Trophoblast cell (in vitro differentiated cells and primary cell): ENCODE measurements around the gene CCNL1.

ENCODE experiments used
- DNase-seq, 2 donors: peaks; one replicate each; pipeline ENCODE4 v3.0.0-alpha.2; 2016
- H2AFZ ChIP-seq: 2 replicates; pipeline ENCODE4 v1.6.1; 2013; ENCODE audit warnings: low read length, moderate library complexity, mild to moderate bottlenecking; ENCODE audit not compliant: insufficient read depth, poor library complexity
- H2AK5ac ChIP-seq: 2 replicates; pipeline ENCODE4 v1.6.1; 2013; ENCODE audit warnings: mild to moderate bottlenecking, low read length
- H2BK120ac ChIP-seq: 2 replicates; pipeline ENCODE4 v1.6.1; 2013; ENCODE audit warnings: low read length, mild to moderate bottlenecking, moderate library complexity; ENCODE audit not compliant: insufficient read depth, poor library complexity
- H2BK12ac ChIP-seq: 2 replicates; pipeline ENCODE4 v1.6.1; 2013; ENCODE audit warnings: mild to moderate bottlenecking, low read length, moderate library complexity
- H2BK5ac ChIP-seq: 2 replicates; pipeline ENCODE4 v1.6.1; 2013; ENCODE audit warnings: low read length, low read depth, moderate library complexity, mild to moderate bottlenecking; ENCODE audit not compliant: poor library complexity
- H3K14ac ChIP-seq: 2 replicates; pipeline ENCODE4 v1.6.1; 2013; ENCODE audit warnings: mild to moderate bottlenecking, low read length
- H3K18ac ChIP-seq: 2 replicates; pipeline ENCODE4 v1.6.1; 2013; ENCODE audit warnings: mild to moderate bottlenecking, low read length
- H3K23ac ChIP-seq: 2 replicates; pipeline ENCODE4 v1.6.1; 2013; ENCODE audit warnings: low read length
- H3K27ac ChIP-seq: 2 replicates; pipeline ENCODE4 v1.5.1; 2013; ENCODE audit warnings: low read depth, mild to moderate bottlenecking, inconsistent platforms, low read length, moderate library complexity
- H3K27me3 ChIP-seq: 2 replicates; pipeline ENCODE4 v1.6.1; 2013; ENCODE audit warnings: inconsistent platforms, mild to moderate bottlenecking, low read length, moderate library complexity; ENCODE audit not compliant: insufficient read depth
- H3K36me3 ChIP-seq, 2 experiments: 1 replicate in 1 of 2; 2 replicates in 1 of 2; pipeline ENCODE4 v1.6.1; 2013; ENCODE audit warnings: low read length in 2 of 2, mild to moderate bottlenecking in 2 of 2, moderate library complexity in 1 of 2; ENCODE audit not compliant: insufficient read depth in 2 of 2, control insufficient read depth in 1 of 2
- H3K4ac ChIP-seq: 2 replicates; pipeline ENCODE4 v1.6.1; 2013; ENCODE audit warnings: low read depth, mild to moderate bottlenecking, low read length, moderate library complexity
- H3K4me1 ChIP-seq, 2 experiments: 1 replicate in 1 of 2; 2 replicates in 1 of 2; pipeline ENCODE4 v1.6.1; 2013; ENCODE audit warnings: low read length in 2 of 2, mild to moderate bottlenecking in 2 of 2, moderate library complexity in 1 of 2; ENCODE audit not compliant: insufficient read depth in 2 of 2, control insufficient read depth in 1 of 2
- H3K4me2 ChIP-seq: 2 replicates; pipeline ENCODE4 v1.6.1; 2013; ENCODE audit warnings: inconsistent platforms, mild to moderate bottlenecking, low read length, moderate library complexity
- H3K4me3 ChIP-seq: 2 replicates; pipeline ENCODE4 v1.5.1; 2013; ENCODE audit warnings: mild to moderate bottlenecking, low read depth, low read length, inconsistent platforms
- H3K79me1 ChIP-seq: one replicate; pipeline ENCODE4 v1.6.1; 2013; ENCODE audit warnings: low read length
- H3K79me2 ChIP-seq: 2 replicates; pipeline ENCODE4 v1.6.1; 2013; ENCODE audit warnings: low read length, mild to moderate bottlenecking; ENCODE audit not compliant: control insufficient read depth, insufficient read depth, poor library complexity
- H3K9ac ChIP-seq: 2 replicates; pipeline ENCODE4 v1.6.1; 2013; ENCODE audit warnings: mild to moderate bottlenecking, low read length
- H3K9me3 ChIP-seq: 2 replicates; pipeline ENCODE4 v1.6.1; 2013; ENCODE audit warnings: low read depth, mild to moderate bottlenecking, control low read depth, inconsistent platforms, low read length; ENCODE audit not compliant: insufficient read depth
- H4K12ac ChIP-seq: 2 replicates; pipeline ENCODE4 v1.6.1; 2013; ENCODE audit warnings: low read depth, mild to moderate bottlenecking, low read length, moderate library complexity
- H4K8ac ChIP-seq: 2 replicates; pipeline ENCODE4 v1.6.1; 2013; ENCODE audit warnings: low read depth, mild to moderate bottlenecking, low read length, moderate library complexity
- H4K91ac ChIP-seq: one replicate; pipeline ENCODE4 v1.6.1; 2013; ENCODE audit warnings: low read depth, mild to moderate bottlenecking, low read length, moderate library complexity
- WGBS: extraction: QIAGEN DNeasy Blood & Tissue Kit; methylation state at CpG from one replicate; pipeline ENCODE4 v1.1.7; 2013; ENCODE audit warnings: missing lambda C conversion rate; ENCODE audit not compliant: insufficient read length, insufficient coverage; ENCODE audit errors: extremely low coverage; 5-methylcytosine and 5-hydroxymethylcytosine counted together

CCNL1 gene

GRCh38 chr3:157149136-157149696 lies 10.7 kb downstream of the CCNL1 start:
- Histone ChIP-seq H3K79me2 (no peaks in the 10 kb centered on the region), H3K4me2 (no peak overlapping the region), H3K4me3 (no peak overlapping the region), H3K27me3 (no peaks in the 10 kb centered on the region), H3K9ac (no peak overlapping the region), H4K8ac (no peak overlapping the region), H4K12ac (no peak overlapping the region), H3K23ac (no peak overlapping the region), H2BK12ac (no peak overlapping the region), H3K79me1 (no peaks in the 10 kb centered on the region), H4K91ac (no peak overlapping the region), H2BK5ac (no peak overlapping the region), H3K27ac (no peak overlapping the region), H3K18ac (no peak overlapping the region), H3K4me1 (no peaks in the 10 kb centered on the region), H3K14ac (no peak overlapping the region), H2AFZ (no peak overlapping the region), H3K4ac (no peak overlapping the region), H3K9me3 (no peaks in the 10 kb centered on the region), H3K36me3 (peaks cover 16 to 33% of the 10 kb centered on the region in 2 experiments), H2BK120ac (no peak overlapping the region), H2AK5ac (no peak overlapping the region)
- no peak for DNase-seq
- WGBS, result no CpG with 5 or more reads among the region's 5 CpGs

- Histone ChIP-seq H3K18ac (no peak overlapping the region), H3K4me3 (no peak overlapping the region), H4K8ac (no peak overlapping the region), H3K14ac (no peak overlapping the region), H3K9ac (no peak overlapping the region), H2BK120ac (no peak overlapping the region), H3K9me3 (no peaks in the 10 kb centered on the region), H3K4me2 (no peak overlapping the region), H3K79me2 (no peaks in the 10 kb centered on the region), H2BK5ac (no peak overlapping the region), H3K79me1 (no peaks in the 10 kb centered on the region), H2AK5ac (no peak overlapping the region), H4K91ac (no peak overlapping the region), H3K4ac (no peak overlapping the region), H3K4me1 (no peaks in the 10 kb centered on the region), H2AFZ (no peak overlapping the region), H3K36me3 (peaks cover 16 to 34% of the 10 kb centered on the region in 2 experiments), H3K27me3 (no peaks in the 10 kb centered on the region), H2BK12ac (no peak overlapping the region), H4K12ac (no peak overlapping the region), H3K27ac (no peak overlapping the region), H3K23ac (no peak overlapping the region)
- peak in 1 of 2 donors; percentile 23 for DNase-seq
- no CpG with 5 or more reads among the region's 15 CpGs for WGBS
Measured at GRCh38 chr3:157148196-157148889, 11.6 kb downstream of the CCNL1 start.

- Histone ChIP-seq H2AFZ (no peak overlapping the region), H3K36me3 (peaks cover 16 to 33% of the 10 kb centered on the region in 2 experiments), H4K8ac (no peak overlapping the region)
Measured at GRCh38 chr3:157147099-157147803, 12.7 kb downstream of the CCNL1 start.

GRCh38 chr3:157145606-157146322 lies 14.2 kb downstream of the CCNL1 start:
- peak in 1 of 2 donors; percentile 39 for DNase-seq
- Histone ChIP-seq H3K4me2 (no peak overlapping the region), H3K4ac (no peak overlapping the region), H2AFZ (no peak overlapping the region), H3K79me2 (no peaks in the 10 kb centered on the region), H3K79me1 (no peaks in the 10 kb centered on the region), H3K23ac (no peak overlapping the region), H2BK12ac (no peak overlapping the region), H4K12ac (no peak overlapping the region), H3K36me3 (peaks cover 13 to 27% of the 10 kb centered on the region in 2 experiments), H3K27me3 (no peaks in the 10 kb centered on the region), H3K18ac (no peak overlapping the region), H3K9ac (no peak overlapping the region), H2AK5ac (no peak overlapping the region), H2BK120ac (no peak overlapping the region), H3K14ac (no peak overlapping the region), H4K91ac (no peak overlapping the region), H3K9me3 (no peaks in the 10 kb centered on the region), H3K4me3 (no peak overlapping the region), H4K8ac (no peak overlapping the region), H3K4me1 (no peaks in the 10 kb centered on the region), H2BK5ac (no peak overlapping the region), H3K27ac (no peak overlapping the region)
- WGBS, result no CpG with 5 or more reads among the region's 2 CpGs

More at GRCh38 chr3:157147099-157147803, 12.7 kb downstream of the CCNL1 start:
- H3K27ac ChIP-seq, result no peak overlapping the region
- H3K4ac ChIP-seq, result no peak overlapping the region
- H3K4me1 ChIP-seq, result no peaks in the 10 kb centered on the region
- no CpG with 5 or more reads among the region's 5 CpGs for WGBS
- H3K79me2 ChIP-seq, result no peaks in the 10 kb centered on the region
- no peak overlapping the region for H3K4me3 ChIP-seq
- no peak overlapping the region for H4K12ac ChIP-seq
- no peak overlapping the region for H3K14ac ChIP-seq
- no peak overlapping the region for H3K23ac ChIP-seq
- H3K27me3 ChIP-seq, result no peaks in the 10 kb centered on the region
- H3K4me2 ChIP-seq, result no peak overlapping the region
- H3K79me1 ChIP-seq, result no peaks in the 10 kb centered on the region
- peak in 1 of 2 donors; percentile 39 for DNase-seq
- no peak overlapping the region for H3K18ac ChIP-seq
- H2BK120ac ChIP-seq, result no peak overlapping the region
- H2AK5ac ChIP-seq, result no peak overlapping the region
- H3K9ac ChIP-seq, result no peak overlapping the region
- H2BK5ac ChIP-seq, result no peak overlapping the region
- no peak overlapping the region for H2BK12ac ChIP-seq
- H4K91ac ChIP-seq, result no peak overlapping the region
- H3K9me3 ChIP-seq, result no peaks in the 10 kb centered on the region
